C4-2B (cell line): Measurements from ENCODE around the gene CERS1.

Source experiments
- ZFX ChIP-seq: fragments of 450-650 bp; IDR thresholded peaks from 2 replicates; pipeline ENCODE4 v1.6.1; 2017
- TF ChIP-seq, protein P1 (sequence below): fragments of 450-650 bp; conservative IDR thresholded peaks from 2 replicates; pipeline ENCODE4 v1.5.1; 2017; ENCODE audit warnings: mild to moderate bottlenecking

DNA sequence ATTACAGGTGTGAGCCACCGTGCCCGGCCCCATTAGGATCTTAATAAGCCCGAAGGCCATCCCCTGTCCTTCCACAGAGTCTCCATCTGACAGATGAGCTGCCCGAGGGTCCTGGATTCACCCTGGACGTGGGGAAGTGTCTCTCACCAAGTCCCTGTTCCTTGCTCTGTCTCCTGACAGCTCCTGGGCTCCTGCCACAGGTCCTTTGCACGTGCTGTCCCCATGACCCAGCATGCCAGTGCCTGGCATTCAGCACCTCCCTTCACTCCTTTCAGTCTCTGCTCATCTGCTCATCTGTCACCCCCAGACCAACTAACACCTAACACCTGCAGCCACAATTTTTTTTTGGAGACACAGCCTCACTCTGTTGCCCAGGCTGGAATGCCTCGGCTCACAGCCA is 14.5 kb downstream of the CERS1 start:
- TF ChIP-seq, protein P1, sequence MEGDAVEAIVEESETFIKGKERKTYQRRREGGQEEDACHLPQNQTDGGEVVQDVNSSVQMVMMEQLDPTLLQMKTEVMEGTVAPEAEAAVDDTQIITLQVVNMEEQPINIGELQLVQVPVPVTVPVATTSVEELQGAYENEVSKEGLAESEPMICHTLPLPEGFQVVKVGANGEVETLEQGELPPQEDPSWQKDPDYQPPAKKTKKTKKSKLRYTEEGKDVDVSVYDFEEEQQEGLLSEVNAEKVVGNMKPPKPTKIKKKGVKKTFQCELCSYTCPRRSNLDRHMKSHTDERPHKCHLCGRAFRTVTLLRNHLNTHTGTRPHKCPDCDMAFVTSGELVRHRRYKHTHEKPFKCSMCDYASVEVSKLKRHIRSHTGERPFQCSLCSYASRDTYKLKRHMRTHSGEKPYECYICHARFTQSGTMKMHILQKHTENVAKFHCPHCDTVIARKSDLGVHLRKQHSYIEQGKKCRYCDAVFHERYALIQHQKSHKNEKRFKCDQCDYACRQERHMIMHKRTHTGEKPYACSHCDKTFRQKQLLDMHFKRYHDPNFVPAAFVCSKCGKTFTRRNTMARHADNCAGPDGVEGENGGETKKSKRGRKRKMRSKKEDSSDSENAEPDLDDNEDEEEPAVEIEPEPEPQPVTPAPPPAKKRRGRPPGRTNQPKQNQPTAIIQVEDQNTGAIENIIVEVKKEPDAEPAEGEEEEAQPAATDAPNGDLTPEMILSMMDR = no peak
- TF ChIP-seq ZFX = no peak
